ENCODE results near the gene SCYL1. TPM values are rescaled to one million over a fixed set of nuclear protein-coding genes. Genes with fewer than 3 reads are reported as not detected.

SCYL1 gene
- total RNA-seq, 2 experiments from 2014 or later, result 83.7 to 87.8 TPM

- CTCF ChIA-PET, result interaction anchor here (0.8 to 3.6 kb wide), 5 partner anchors 11 to 21 kb away, joined by 3 to 28 read pairs (median 3); partner anchors contain the start of gene EHBP1L1
- POLR2A ChIA-PET, result no interaction called here
These were observed 29.4 kb downstream of the SCYL1 start for GRCh38 chr11:65554057-65554818.

- CTCF ChIA-PET, result interaction anchor here (0.9 to 1.5 kb wide), 2 partner anchors 10 to 18 kb away, joined by 3 to 8 read pairs; no protein-coding TSS in a partner anchor
These were observed 30.1 kb downstream of the SCYL1 start for GRCh38 chr11:65554842-65555430.

GRCh38 chr11:65555693-65556231, 30.9 kb downstream of the SCYL1 start:
- CTCF ChIA-PET, result interaction anchor here (1.5 to 1.6 kb wide), 2 partner anchors 9 to 15 kb away, joined by 6 to 8 read pairs; no protein-coding TSS in a partner anchor
- POLR2A ChIA-PET, result no interaction called here

More at GRCh38 chr11:65554842-65555430, 30.1 kb downstream of the SCYL1 start:
- POLR2A ChIA-PET, result no interaction called here

GRCh38 chr11:65556470-65557279, 31.8 kb downstream of the SCYL1 start:
- ChIA-PET POLR2A (interaction anchor here (0.5 to 1.3 kb wide), 6 partner anchors 8 to 32 kb away, joined by 3 read pairs; partner anchors contain the start of genes FAM89B and SCYL1), CTCF (interaction anchor here (0.5 to 1.6 kb wide), 8 partner anchors 9 to 523 kb away, joined by 3 to 6 read pairs (median 3); partner anchors contain the start of gene ZNRD2)

- POLR2A ChIA-PET, result interaction anchor here (0.5 to 1.3 kb wide), 5 partner anchors 11 to 662 kb away, joined by 3 read pairs; partner anchors contain the start of gene SCYL1
These were observed 32.6 kb downstream of the SCYL1 start for GRCh38 chr11:65557280-65558001.

GRCh38 chr11:65558002-65558929, 33.4 kb downstream of the SCYL1 start, which contains the start of gene LTBP3:
LTBP3 (minus strand) TSS chr11:65558359; CDS start chr11:65557959, 400 bp downstream.
- CTCF ChIA-PET, result interaction anchor here (1.0 to 3.2 kb wide), 5 partner anchors 8 to 24 kb away, joined by 3 to 20 read pairs (median 5); partner anchors contain the start of genes FAM89B and ZNRD2
- POLR2A ChIA-PET, result interaction anchor here (0.5 to 1.3 kb wide), 4 partner anchors 17 to 1096 kb away, joined by 3 to 6 read pairs (median 3); partner anchors contain the start of gene EHBP1L1

More at GRCh38 chr11:65557280-65558001, 32.6 kb downstream of the SCYL1 start:
- CTCF ChIA-PET, result interaction anchor here (0.5 to 1.6 kb wide), 7 partner anchors 8 to 522 kb away, joined by 3 to 6 read pairs (median 3); partner anchors contain the start of gene ZNRD2

- ChIA-PET POLR2A (interaction anchor here (0.5 to 1.3 kb wide), 4 partner anchors 16 to 1095 kb away, joined by 3 to 6 read pairs (median 3); partner anchors contain the start of gene EHBP1L1), CTCF (interaction anchor here (1.0 to 3.2 kb wide), 6 partner anchors 11 to 24 kb away, joined by 3 to 20 read pairs (median 4); partner anchors contain the start of genes FAM89B and ZNRD2)
These were observed 34.1 kb downstream of the SCYL1 start for GRCh38 chr11:65558930-65559509.

- POLR2A ChIA-PET, result interaction anchor here (0.6 to 1.3 kb wide), 3 partner anchors 34 to 1625 kb away, joined by 3 to 6 read pairs (median 6); no protein-coding TSS in a partner anchor
These were observed 34.7 kb downstream of the SCYL1 start for GRCh38 chr11:65559535-65559934.

GRCh38 chr11:65559951-65560537, 35.2 kb downstream of the SCYL1 start:
- ChIA-PET POLR2A (interaction anchor here (0.6 kb wide), 1 partner anchor 1625 kb away, joined by 6 read pairs; no protein-coding TSS in a partner anchor), CTCF (interaction anchor here (1.3 to 5.2 kb wide), 5 partner anchors 9 to 19 kb away, joined by 3 to 23 read pairs (median 4); no protein-coding TSS in a partner anchor)

More at GRCh38 chr11:65559535-65559934, 34.7 kb downstream of the SCYL1 start:
- CTCF ChIA-PET, result interaction anchor here (1.2 to 3.2 kb wide), 6 partner anchors 11 to 23 kb away, joined by 3 to 20 read pairs (median 4); partner anchors contain the start of gene FAM89B

- CTCF ChIA-PET, result interaction anchor here (1.2 to 5.2 kb wide), 4 partner anchors 10 to 33 kb away, joined by 3 to 23 read pairs (median 12); no protein-coding TSS in a partner anchor
- POLR2A ChIA-PET, result interaction anchor here (0.6 kb wide), 1 partner anchor 299 kb away, joined by 7 read pairs; the partner anchor contains the start of gene POLA2
These were observed 35.9 kb downstream of the SCYL1 start for GRCh38 chr11:65560555-65561418.

- ChIA-PET CTCF (interaction anchor here (0.7 to 5.2 kb wide), 6 partner anchors 11 to 102 kb away, joined by 3 to 23 read pairs (median 5); no protein-coding TSS in a partner anchor), POLR2A (no interaction called here)
These were observed 37.1 kb downstream of the SCYL1 start for GRCh38 chr11:65562020-65562419.

GRCh38 chr11:65562788-65563187, 37.9 kb downstream of the SCYL1 start:
- POLR2A ChIA-PET, result interaction anchor here (0.7 kb wide), 2 partner anchors 19 to 490 kb away, joined by 5 to 6 read pairs; no protein-coding TSS in a partner anchor
- CTCF ChIA-PET, result interaction anchor here (0.7 to 5.2 kb wide), 7 partner anchors 9 to 193 kb away, joined by 3 to 23 read pairs (median 4); partner anchors contain the start of gene FAM89B

- ChIA-PET CTCF (interaction anchor here (0.7 to 5.2 kb wide), 5 partner anchors 9 to 194 kb away, joined by 3 to 23 read pairs (median 4); partner anchors contain the start of gene FAM89B), POLR2A (interaction anchor here (0.7 kb wide), 2 partner anchors 18 to 489 kb away, joined by 5 to 6 read pairs; no protein-coding TSS in a partner anchor)
These were observed 38.7 kb downstream of the SCYL1 start for GRCh38 chr11:65563601-65564000.

All from activated CD8-positive, alpha-beta memory T cell treated with anti-CD3 and anti-CD28 coated beads for 36 hours (primary cell).